GM21619 (cell line): ENCODE data around the gene OARD1.
"Not testable (repeated sequence)": the region's sequence is repeated elsewhere in the genome, so short reads cannot be mapped to it uniquely, and the experiment has no call there.

Experiments used
- ATAC-seq: cut with Tn5 transposase; IDR thresholded peaks from one replicate; pipeline ENCODE4 v1.9.1; 2021; ENCODE audit not compliant: unreplicated experiment

OARD1 gene, protein sequence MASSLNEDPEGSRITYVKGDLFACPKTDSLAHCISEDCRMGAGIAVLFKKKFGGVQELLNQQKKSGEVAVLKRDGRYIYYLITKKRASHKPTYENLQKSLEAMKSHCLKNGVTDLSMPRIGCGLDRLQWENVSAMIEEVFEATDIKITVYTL

DNA sequence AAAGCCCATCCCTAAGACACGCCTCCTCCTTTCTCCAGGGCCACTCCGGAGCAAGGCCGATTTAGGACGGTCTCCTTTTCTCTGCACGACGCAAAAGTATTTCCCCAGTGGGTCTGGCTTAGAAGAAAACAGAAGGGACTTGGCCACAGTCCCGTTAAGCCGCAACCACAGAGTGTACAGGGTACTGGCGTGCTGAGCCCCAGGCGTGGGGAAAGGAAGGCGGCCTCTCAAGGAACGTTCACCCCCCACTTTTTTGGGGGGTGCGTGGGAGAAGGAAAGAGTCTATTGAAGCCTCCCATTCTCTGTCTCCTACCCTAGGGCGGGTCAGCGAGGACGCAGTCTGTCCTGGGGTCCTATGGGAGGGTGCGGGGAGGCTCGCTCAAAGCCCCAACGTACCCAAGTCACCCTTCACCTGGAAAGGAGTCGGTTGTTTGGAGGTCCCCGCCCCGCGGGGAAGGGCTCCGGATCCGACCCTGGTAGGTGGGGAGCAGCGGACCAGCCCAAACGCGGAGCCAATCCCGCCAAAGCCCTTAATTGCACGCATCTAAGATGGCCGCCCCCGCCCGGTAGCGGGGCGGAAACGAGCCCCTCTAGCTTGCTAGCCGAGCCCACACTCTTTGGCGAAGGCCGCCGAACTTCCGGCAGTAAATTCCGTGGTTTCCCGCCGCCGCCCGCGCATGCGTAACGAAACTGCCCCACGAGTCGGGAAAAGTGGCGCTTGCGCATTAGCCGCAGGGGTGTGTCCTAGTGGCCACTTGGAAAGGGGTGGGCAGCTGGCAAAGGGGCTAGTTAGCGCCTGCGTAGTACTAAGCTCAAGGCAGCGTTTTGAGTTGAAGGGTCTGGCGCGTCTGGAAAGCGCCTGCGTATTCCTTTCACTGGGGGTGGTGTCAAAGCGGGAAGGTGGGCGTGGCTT lies at the start of gene OARD1:
TSS of gene OARD1 (minus strand) at position 434 of the 913 bp plus-strand sequence. CDS start 722 bp downstream, outside the sequence.
- ATAC-seq, result peak; percentile 63

DNA sequence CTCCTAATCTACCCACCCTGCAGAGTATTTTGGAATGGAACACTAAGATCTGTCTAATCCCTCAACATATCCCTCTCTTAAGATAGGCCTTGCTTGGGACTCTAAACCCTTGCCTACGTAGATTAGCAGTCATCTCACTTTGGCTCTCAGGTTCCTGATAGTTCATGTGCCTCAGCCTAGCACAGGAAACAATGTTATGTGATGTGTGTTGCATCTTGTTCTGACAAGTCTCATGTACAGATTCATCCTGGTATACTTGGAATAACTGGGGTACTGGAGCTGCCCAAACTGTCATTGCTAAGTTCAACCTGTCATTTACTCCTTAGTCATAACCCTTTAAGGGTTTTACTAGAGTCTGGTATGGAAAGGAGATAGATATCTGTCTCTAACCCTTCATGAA lies 47.9 kb upstream of the OARD1 start:
- no peak for ATAC-seq

GRCh38 chr6:41119508-41119907 lies 47.4 kb upstream of the OARD1 start:
- no peak for ATAC-seq

DNA sequence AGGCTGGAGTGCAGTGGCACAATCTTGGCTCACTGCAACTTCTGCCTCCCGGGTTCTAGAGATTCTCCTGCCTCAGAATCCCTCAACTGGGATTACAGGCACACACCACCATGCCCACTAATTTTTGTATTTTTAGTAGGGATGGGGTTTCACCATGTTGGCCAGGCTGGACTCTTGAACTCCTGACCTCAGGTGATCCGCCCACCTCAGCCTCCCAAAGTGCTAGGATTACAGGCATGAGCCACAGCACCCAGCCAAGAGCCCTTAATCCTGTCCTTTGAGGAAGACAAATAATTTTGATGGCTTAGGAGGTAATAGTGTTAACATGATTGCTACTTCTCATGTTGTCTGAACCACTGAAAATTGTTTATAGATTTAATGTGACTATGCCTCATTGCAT lies 42.9 kb upstream of the OARD1 start:
- not testable (repeated sequence) for ATAC-seq

- no peak for ATAC-seq
These were observed 38.9 kb upstream of the OARD1 start for GRCh38 chr6:41111017-41111416.

GRCh38 chr6:41103847-41104246 lies 31.7 kb upstream of the OARD1 start:
- ATAC-seq, result no peak

DNA sequence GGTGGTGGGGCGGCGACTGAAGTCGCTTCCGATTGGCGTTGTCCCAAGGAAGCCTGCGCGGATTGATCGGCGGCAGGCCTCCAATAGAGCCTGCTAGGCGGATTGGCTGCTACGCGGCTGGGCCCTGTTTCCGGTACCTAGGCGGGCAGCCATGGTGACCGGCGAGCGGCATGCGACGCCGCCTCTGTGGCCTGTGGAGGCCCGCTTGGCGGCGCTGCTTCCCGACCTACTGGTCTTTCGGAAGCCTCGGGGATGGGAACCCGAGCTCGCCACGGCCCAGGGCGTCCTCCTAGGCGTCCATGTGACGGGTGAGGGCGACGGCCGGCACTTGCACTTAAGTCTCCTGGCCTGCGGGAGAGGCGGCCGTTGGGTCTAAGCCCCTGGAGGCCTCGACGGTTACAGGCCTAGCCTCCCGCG lies 28.7 kb upstream of the OARD1 start:
- no peak for ATAC-seq

DNA sequence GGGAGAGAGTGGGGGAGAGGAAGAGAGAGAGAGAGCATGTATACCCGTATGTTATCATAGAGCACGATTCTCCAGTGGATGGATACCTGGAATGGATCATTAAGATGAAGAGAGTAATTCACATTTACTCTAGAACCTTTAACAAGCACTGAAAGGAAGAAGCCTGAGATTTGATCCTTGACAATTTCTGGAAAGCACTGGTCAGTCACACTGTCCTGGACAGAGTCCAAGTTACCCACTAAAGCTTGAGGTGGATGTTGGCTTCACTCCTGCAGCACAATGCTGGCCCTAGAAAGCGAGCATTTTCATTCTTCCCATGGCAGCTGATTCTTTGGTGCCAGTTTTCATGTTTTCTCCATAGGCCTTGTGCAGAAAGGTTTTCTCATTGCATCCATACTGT lies 26.2 kb upstream of the OARD1 start:
- no peak for ATAC-seq

DNA sequence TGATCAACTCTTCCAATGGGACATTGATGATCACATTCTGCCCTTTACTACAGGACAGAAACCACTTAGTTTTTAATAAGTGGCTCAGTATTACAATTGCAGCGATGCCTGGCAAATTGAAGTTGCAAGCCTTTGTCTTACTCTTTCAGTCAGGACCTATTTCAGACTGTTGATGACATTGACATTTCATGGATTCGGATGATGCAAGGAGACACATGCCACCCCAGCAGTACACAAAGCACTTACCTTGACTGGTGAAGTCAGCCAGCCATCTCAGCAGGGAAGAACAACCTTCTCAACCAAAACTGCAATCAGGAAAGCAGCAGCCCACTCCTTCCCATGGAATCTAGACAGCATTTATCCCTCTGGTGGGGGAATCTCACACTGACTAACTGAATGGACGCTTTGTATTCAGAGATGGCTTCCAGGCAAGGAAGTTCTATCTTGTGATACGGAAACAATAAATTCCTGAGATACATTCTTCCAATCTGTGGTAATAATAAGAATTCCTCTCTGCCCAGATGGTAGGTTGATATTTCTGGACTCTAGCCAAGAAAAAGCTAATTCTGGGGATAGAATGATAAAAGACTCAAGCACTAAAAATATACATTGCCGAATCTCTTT lies 25.4 kb upstream of the OARD1 start:
- ATAC-seq, result no peak

- ATAC-seq, result no peak
These were observed 21.6 kb upstream of the OARD1 start for GRCh38 chr6:41093729-41094128.

- no peak for ATAC-seq
These were observed 20.4 kb upstream of the OARD1 start for GRCh38 chr6:41092421-41093140.

- ATAC-seq, result no peak
These were observed 18.9 kb upstream of the OARD1 start for GRCh38 chr6:41090841-41091761.

DNA sequence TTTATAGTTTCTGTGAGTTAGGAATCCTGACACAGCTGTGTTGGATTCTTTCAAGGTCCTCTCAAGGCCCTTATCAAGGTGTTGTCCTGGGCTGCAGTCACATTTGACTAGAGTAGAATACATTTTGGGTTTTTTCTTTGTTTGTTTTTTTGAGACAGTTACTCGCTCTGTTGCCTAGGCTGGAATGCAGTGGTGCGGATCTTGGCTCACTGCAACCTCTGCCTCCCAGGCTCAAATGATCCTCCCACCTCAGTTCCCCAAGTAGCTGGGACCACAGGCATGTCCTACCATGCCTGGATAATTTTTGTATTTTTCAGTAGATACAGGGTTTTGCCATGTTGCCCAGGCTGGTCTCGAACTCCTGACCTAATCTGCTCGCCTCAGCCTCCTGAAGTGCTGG lies 16.3 kb upstream of the OARD1 start:
- ATAC-seq, result no peak

GRCh38 chr6:41085182-41085581 lies 13.0 kb upstream of the OARD1 start:
- no peak for ATAC-seq

- no peak for ATAC-seq
These were observed 10.9 kb upstream of the OARD1 start for GRCh38 chr6:41083072-41083471.

DNA sequence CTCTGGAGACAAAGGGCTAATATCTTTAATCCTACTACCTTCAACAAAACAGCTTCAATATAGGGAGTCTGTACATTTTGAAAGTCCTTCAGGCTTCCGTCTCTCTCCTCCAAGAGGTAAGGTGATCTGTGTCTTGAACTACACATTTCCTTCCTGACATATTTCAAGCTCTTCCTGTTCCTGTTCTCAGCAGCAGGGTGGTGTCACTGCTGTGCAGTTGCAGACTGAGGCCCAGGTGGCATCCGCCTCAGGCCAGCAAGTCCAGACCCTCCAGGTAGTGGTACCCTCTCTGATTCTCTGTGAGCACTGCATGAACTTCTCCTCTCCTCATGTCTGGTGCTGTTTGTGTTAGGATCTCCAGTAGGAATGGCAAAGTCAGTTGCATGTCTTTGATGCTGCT lies 8.5 kb upstream of the OARD1 start:
- no peak for ATAC-seq

DNA sequence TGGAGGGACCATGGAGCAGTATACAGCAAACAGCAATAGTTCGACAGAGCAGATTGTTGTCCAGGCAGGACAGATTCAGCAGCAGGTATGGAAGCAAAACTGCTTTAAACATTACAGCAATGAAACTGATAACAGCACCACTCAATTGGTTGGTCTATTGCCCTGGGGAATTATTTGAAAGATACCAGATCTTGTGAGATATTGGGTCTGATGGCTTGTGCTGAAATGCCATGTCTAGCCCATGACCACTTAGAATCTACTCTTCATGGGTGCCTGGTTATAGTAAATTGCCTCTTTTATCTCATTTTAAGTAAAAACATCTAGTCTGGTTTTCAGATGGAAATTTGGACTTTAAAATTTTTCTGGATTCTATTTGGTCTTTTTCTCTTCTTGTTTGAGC lies 6.9 kb upstream of the OARD1 start:
- ATAC-seq, result no peak

- ATAC-seq, result no peak
These were observed 5.9 kb upstream of the OARD1 start for GRCh38 chr6:41078101-41078500.

GRCh38 chr6:41077536-41077935 lies 5.4 kb upstream of the OARD1 start:
- ATAC-seq, result no peak
